KOPT-K1 (cell line): Measurements from ENCODE around the gene ATF2.
"Not testable (repeated sequence)": the region's sequence is repeated elsewhere in the genome, so short reads cannot be mapped to it uniquely, and the experiment has no call there.

Experiments used
- H3K27ac ChIP-seq: fragments of 200-600 bp; sonication (generic); 2 replicates; pipeline ENCODE4 v1.5.1; 2016; ENCODE audit warnings: antibody characterized with exemption, mild to moderate bottlenecking, low read depth, low read length; ENCODE audit not compliant: poor library complexity, severe bottlenecking
- H3K36me3 ChIP-seq: fragments of 200-600 bp; sonication (generic); 2 replicates; pipeline ENCODE4 v1.5.1; 2017; ENCODE audit warnings: antibody characterized with exemption, mild to moderate bottlenecking, low read length, moderate library complexity; ENCODE audit not compliant: insufficient read depth
- H3K9me3 ChIP-seq: fragments of 200-600 bp; sonication (generic); 2 replicates; pipeline ENCODE4 v1.5.1; 2017; ENCODE audit warnings: antibody characterized with exemption, low read length, mild to moderate bottlenecking; ENCODE audit not compliant: insufficient read depth, poor library complexity, severe bottlenecking

ATF2 gene

DNA sequence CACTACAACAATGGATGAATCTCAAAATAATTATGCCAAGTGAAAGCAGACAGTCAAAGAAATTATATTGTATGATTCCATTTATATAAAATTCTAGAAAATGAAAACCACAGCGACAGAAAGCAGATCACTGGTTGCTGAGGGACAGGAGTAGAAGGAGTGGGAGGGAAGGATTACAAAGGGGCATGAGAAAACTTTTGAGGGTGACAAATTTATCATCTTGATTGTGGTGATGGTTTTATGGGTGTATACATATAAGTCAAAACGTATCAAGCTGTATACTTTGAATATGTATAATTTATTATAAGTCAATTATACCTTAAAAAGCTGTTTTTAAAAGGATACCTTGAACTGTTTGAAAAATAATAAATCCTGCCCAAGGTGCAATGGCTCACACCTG is 27.7 kb downstream of the ATF2 start:
- peaks cover 63% of the 10 kb centered on the region for H3K36me3 ChIP-seq
- no peaks in the 10 kb centered on the region for H3K9me3 ChIP-seq
- no peak overlapping the region for H3K27ac ChIP-seq

DNA sequence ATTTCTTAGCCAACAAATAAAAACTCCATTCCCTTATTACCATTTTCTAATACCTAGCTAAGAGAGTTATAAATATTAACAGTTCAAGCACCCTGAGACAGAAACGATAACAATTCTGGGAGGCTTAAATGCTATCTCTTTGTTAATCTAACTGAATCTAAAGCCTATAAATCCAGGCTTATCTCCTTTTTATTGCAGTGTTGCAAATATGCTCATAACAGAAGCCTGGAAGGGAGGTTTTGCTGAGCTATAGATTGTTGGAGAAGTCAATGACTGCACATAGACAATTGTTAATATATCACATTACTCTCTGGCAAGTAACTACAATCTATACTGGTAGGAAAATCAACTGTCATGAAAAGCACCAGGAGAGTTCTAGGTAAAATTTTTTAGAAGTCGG is 30.2 kb downstream of the ATF2 start:
- H3K9me3 ChIP-seq: no peaks in the 10 kb centered on the region
- H3K27ac ChIP-seq: no peak overlapping the region
- peaks cover 77% of the 10 kb centered on the region for H3K36me3 ChIP-seq

DNA sequence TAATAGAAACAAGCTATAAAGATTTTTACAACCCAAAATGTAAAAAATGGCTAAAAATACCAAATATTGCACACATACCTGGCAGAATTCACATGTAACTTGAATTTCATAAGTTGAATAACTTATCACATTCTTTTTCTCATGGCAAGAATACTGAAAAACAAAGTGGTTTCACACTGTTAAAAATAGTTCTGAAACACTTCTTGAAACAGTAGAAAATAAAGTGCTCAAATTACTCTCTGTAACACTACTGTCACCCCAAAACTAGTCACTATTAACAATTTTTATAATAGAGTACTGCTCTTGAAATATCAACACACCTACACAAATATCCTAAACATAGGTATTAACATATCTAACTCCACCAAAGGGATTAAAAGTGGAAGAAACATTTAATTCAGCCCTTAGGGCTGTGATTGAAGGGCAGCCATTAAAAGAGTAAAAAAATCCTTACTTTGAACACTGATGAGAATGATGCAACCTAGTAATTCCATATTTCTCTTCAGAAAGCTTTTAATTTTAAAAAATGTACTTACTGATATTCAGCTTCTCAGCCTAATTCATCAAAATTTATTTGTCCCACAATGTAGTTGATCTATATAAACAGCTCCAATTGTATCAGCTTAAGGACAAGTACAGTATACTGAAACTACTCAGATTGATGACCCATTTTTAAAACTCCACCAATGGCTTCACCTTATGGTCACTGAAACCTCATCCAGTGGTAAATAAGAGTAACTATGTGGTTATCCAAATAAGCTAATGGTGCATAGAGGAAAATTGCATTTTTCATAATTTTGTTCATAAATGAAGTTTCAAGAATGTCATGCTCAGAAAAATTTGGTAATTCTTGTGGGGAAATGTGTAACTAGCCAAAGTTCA is 31.4 kb downstream of the ATF2 start:
- Histone ChIP-seq H3K27ac (no peak overlapping the region), H3K9me3 (no peaks in the 10 kb centered on the region), H3K36me3 (peaks cover 86% of the 10 kb centered on the region)

DNA sequence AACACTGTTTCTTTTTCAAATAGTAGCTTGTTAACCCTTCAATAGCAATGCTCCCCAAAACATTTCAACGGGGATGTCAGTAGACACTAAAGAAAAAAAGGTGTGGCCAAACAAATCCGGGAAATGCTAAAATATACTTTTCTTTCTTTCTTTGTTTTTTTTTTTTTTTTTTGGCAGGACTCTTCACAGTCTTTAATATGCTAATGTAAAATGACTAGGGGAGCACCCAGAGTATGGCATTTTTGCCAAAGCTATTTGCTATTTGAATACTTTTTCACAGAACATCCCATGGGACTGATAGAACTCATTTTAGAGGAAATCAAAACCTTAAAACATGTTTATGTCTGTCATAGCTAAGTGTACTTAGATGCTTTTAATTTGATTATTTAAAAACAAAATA is 32.1 kb downstream of the ATF2 start:
- Histone ChIP-seq H3K9me3 (no peaks in the 10 kb centered on the region), H3K36me3 (peaks cover 81% of the 10 kb centered on the region), H3K27ac (no peak overlapping the region)

DNA sequence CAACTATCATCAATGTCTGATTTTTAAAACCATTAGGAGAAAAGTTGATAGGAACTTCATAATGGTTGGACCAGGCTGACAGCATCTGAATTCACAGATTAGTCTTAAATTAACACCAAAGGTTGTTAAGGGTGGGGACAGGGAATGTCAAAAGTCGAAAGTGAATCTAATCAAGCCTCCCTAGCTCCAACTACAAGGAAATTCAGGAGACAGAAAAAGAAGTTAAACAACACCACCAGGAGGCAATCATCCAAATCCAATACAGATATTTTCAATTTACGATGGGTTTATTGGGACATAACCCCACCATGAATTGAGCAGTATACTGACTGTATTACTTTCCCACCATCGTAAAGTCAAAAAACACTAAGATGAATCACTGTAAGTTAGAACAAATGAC is 32.8 kb downstream of the ATF2 start:
- Histone ChIP-seq H3K36me3 (peaks cover 77% of the 10 kb centered on the region), H3K27ac (no peak overlapping the region), H3K9me3 (no peaks in the 10 kb centered on the region)

DNA sequence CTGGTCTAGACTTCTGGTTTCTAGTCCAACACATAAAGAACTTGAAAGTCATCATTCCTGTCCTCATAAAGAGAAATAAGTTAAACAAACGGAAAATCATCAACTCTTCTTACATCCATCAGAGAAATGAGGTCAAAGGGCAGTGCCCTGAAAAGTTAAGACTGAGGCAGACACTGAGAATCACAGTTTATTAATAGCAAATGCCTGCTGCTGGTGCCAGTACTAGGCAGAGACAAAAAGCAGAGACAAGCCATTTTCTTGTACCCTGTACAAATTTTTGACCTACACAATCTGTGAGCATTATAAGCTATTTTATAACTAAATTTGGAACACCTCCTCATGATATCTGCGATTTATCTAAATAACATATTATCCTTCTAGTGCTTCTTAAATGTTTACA is 36.8 kb downstream of the ATF2 start:
- H3K27ac ChIP-seq: no peak overlapping the region
- H3K36me3 ChIP-seq: peaks cover 80% of the 10 kb centered on the region
- H3K9me3 ChIP-seq: no peaks in the 10 kb centered on the region

DNA sequence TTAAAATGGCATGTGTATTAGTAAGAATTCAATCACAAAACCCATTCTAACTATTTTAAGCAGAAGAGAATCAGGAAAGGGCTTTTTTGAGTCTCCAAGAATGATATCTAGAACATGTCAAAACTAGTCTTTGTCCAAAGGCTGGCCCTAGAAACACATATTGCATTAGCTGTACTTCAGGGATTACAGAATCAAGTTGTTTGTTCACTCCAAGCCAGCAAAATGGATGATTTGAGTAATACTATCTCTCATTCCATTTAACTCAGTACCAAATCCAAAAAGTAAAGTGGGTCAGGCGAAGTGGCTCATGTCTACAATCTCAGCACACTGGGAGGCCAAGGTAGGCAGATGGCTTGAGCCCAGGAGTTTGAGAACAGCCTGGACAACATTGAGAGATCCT is 41.3 kb downstream of the ATF2 start:
- H3K27ac ChIP-seq: no peak overlapping the region
- H3K36me3 ChIP-seq: peaks cover 51% of the 10 kb centered on the region

DNA sequence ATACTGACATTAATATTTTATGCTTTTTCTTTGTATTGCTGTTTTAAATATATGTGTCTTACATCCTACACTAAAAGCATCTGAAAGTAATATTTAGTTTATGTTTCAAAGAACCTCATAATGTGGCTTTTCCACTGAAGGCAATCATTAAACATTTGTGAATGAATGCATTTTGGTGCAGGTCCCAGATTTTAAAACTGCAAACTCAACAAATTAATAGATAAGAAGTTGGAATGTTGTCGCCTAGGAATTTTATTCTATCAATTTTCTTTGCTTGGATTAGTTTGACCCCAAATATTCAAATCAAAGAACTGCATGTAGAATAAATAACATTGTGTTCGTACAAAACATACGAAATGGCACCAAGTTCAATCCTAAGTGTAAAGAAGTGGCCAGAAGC is 44.7 kb downstream of the ATF2 start:
- no peaks in the 10 kb centered on the region for H3K9me3 ChIP-seq
- H3K36me3 ChIP-seq: peaks cover 45% of the 10 kb centered on the region
- H3K27ac ChIP-seq: no peak overlapping the region

More for the DNA sequence above, 41.3 kb downstream of the ATF2 start:
- no peaks in the 10 kb centered on the region for H3K9me3 ChIP-seq

DNA sequence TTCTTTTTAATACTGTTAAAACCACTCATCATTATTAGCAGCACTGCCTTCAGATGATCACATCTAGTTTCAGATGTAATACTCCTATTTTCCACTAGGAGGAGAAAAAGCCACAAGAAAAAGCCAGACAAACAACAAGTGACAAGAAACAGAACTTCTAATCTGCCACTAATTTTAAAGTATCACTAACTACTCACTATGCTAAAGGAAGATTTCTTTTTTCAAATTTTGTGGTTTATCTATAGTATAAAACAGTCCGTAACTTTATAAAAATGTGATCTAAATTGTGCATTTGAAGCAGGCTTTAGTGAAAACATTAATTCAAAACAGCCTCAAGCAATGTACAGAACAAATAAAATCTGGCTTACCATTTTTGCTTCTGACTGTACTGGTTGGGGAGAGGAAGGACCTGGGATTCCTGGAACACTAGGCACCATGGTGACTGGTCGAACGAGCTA is 56.8 kb downstream of the ATF2 start:
- Histone ChIP-seq H3K9me3 (no peaks in the 10 kb centered on the region), H3K27ac (no peak overlapping the region), H3K36me3 (peaks cover 88% of the 10 kb centered on the region)

DNA sequence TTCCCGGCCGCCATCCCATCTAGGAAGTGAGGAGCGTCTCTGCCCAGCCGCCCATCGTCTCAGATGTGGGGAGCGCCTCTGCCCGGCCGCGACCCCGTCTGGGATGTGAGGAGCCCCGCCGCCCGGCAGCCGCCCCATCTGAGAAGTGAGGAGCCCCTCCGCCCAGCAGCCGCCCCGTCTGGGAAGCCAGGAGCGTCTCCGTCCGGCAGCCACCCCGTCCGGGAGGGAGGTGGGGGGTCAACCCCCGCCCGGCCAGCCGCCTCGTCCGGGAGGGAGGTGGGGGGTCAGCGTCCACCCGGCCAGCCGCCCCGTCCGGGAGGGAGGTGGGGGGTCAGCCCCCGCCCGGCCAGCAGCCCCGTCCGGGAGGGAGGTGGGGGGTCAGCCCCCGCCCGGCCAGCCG is 59.9 kb downstream of the ATF2 start:
- H3K27ac ChIP-seq, H3K9me3 ChIP-seq: not testable (repeated sequence)
- peaks cover 74% of the 10 kb centered on the region for H3K36me3 ChIP-seq

DNA sequence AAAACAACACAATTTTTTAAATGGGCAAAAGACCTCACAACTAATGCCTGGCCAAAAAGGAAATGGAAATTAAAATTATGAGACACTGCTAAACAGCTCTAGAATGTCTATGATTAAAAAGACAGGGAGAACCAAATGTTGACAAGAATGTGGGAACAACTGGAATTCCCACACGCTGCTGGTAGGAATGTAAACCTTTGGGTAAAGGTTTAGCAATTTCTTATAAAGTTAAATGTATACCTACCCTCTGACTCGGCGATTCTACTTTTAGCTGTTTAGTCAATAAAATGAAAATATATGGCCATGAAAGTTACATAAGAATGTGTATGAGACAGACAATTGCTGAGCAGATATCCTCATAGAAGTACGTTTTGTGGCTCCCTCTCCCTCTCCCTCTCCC is 60.9 kb downstream of the ATF2 start:
- H3K36me3 ChIP-seq: peaks cover 70% of the 10 kb centered on the region
- no peaks in the 10 kb centered on the region for H3K9me3 ChIP-seq
- no peak overlapping the region for H3K27ac ChIP-seq

DNA sequence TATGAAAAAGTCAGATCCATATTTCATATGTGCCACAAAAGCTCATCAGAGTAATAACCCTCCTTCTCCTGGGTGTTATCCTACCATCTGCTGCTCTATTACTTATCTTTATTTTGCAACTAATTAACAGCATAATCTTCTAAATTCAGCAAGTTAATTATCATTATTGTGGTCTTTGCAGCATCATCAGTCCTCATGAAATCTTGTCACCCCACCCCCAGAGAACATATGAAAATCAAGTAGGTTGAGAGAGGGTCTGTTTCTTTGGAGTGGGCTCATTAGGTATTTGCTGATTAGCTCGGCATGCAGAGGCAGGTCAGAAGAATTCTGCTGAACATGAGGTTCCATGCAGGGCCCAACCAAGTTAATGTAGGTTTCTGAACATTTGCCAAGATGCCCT is 64.8 kb downstream of the ATF2 start:
- H3K27ac ChIP-seq: no peak overlapping the region
- H3K36me3 ChIP-seq: peaks cover 70% of the 10 kb centered on the region
- no peaks in the 10 kb centered on the region for H3K9me3 ChIP-seq

DNA sequence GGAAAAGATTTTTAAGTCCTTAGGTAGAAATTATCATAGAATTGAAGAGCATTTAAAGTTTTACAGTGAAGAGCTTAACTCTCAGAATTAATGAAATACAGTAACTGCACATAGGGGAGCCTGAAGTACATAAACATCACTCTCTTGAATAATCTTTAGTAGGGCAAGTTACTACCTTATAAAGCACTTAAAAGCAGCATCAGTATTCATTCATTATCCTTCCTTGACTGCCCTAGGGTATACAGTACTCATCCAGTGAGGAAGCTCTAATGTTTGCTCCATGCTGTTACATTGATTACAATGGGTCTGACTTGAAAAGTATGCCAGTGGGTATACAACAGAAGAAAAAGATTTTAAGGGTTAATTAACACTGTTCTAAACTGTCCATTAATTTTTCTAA is 66.5 kb downstream of the ATF2 start:
- Histone ChIP-seq H3K27ac (no peak overlapping the region), H3K9me3 (no peaks in the 10 kb centered on the region), H3K36me3 (peaks cover 76% of the 10 kb centered on the region)

DNA sequence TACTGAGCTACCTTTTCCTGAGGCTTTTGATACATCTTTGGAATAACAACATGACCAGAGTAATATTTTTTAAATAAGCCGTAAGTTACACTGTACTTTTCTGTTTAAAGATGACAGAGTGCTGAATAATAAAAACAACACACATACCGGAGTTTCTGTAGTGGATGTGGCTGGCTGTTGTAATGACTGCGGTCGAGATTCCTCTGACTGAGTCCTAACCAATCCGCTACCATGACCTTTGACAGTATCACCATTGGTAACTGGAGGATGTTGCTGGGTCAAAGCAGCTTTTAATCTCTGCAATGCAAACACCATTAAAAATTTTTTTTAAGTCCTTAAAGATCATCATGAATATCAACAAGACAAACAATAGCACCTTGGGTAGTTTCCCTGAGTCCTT is 70.7 kb downstream of the ATF2 start:
- Histone ChIP-seq H3K9me3 (no peaks in the 10 kb centered on the region), H3K27ac (no peak overlapping the region), H3K36me3 (peaks cover 93% of the 10 kb centered on the region)

DNA sequence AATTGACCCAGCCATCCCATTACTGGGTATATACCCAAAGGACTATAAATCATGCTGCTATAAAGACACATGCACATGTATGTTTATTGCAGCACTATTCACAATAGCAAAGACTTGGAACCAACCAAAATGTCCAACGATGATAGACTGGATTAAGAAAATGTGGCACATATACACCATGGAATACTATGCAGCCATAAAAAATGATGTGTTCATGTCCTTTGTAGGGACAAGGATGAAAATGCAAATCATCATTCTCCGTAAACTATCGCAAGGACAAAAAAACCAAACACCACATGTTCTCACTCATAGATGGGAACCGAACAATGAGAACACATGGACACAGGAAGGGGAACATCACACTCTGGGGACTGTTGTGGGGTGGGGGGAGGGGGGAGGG is 83.9 kb downstream of the ATF2 start:
- Histone ChIP-seq H3K9me3 (peaks cover 13% of the 10 kb centered on the region), H3K36me3 (peaks cover 78% of the 10 kb centered on the region)

DNA sequence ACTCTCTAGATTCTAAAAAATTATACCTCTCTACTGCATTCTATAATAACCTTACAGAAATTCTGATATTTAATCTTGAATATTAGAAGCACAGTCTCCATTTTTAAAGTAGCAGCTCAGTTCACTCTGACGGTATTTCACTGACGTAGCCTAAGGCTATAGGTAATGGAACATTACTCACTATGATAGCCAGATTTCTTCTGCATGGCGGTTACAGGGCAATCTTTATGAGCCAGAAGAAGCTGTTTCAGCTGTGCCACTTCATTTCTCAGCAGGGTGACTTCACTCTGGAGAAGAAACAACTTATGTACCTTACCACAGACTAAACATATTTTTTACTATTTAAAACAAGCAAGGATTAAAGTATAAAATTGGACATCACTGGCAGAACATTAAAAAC is 87.5 kb downstream of the ATF2 start:
- Histone ChIP-seq H3K27ac (no peak overlapping the region), H3K36me3 (peaks cover 83% of the 10 kb centered on the region)

More for the DNA sequence above, 83.9 kb downstream of the ATF2 start:
- not testable (repeated sequence) for H3K27ac ChIP-seq

More for the DNA sequence above, 87.5 kb downstream of the ATF2 start:
- peaks cover 13% of the 10 kb centered on the region for H3K9me3 ChIP-seq
